Activated T-helper 2 cell treated with anti-CD3 and anti-CD28 coated beads, Interferon-gamma antibody, Interleukin-2, Interleukin-4, amounts not matched to agents 10 μg/mL and 5 μg/mL and 100 μg/mL, durations not matched to agents 14 hours and 24 hours and 36 hours (primary cell): ENCODE results near the gene MAF. TPM values are rescaled to one million over a fixed set of nuclear protein-coding genes. Genes with fewer than 3 reads are reported as not detected.

Experiments used
- DNase-seq: peaks from one replicate; pipeline ENCODE4 v3.0.0; 2021; ENCODE audit warnings: low spot score
- H3K27ac Mint-ChIP-seq: one replicate; pipeline ENCODE4 v1.8.0; 2021; ENCODE audit warnings: mixed read lengths
- H3K27me3 Mint-ChIP-seq: one replicate; pipeline ENCODE4 v1.8.0; 2021; ENCODE audit warnings: low read depth, mixed read lengths
- H3K36me3 Mint-ChIP-seq: one replicate; pipeline ENCODE4 v1.8.0; 2021; ENCODE audit warnings: low read depth, mixed read lengths
- H3K4me1 Mint-ChIP-seq: one replicate; pipeline ENCODE4 v1.8.0; 2021; ENCODE audit warnings: low read depth, mixed read lengths
- H3K4me3 Mint-ChIP-seq: one replicate; pipeline ENCODE4 v1.8.0; 2021; ENCODE audit warnings: low read depth, mild to moderate bottlenecking, moderate library complexity, mixed read lengths
- H3K9me3 Mint-ChIP-seq: one replicate; pipeline ENCODE4 v1.8.0; 2021; ENCODE audit warnings: mixed read lengths
- intact Hi-C: fragments of 100-400 bp; cut with micrococcal nuclease; formaldehyde crosslinking; loops from one replicate; pipeline ENCODE4 v1.15.1; 2023
- total RNA-seq: library from RNA; stranded (reverse); gene quantifications from 2 replicates; pipeline ENCODE4 v1.2.3, GENCODE V29; 2022

Gene MAF
- total RNA-seq, 1 donor from 2014 or later: 74.2 TPM

DNA sequence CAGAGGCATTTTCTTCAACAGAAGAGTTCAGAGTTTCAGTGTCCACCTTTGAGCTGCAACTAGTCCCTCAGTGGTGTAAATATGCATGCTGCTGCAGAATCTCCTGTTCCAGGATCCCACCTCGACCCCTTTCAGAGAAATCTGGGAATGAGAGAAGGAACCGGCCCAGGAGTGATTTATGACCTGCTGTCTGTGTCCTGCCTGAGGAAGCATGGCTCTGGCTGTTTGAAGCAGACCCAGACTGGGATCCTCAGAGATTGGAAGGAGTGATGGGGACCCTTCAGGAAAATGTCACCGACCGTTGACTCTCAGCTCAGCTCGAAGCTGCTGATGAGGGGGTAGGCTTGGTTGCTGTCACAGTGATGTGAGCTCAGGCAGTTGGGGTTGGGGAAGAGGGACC lies 8.4 kb upstream of the MAF start:
- DNase-seq: no peak
- H3K36me3 Mint-ChIP-seq: no peaks in the 10 kb centered on the region
- peaks cover 45% of the 10 kb centered on the region for H3K4me1 Mint-ChIP-seq
- H3K9me3 Mint-ChIP-seq: no peaks in the 10 kb centered on the region
- H3K4me3 Mint-ChIP-seq: no peak overlapping the region
- H3K27me3 Mint-ChIP-seq: peaks cover 12% of the 10 kb centered on the region
- intact Hi-C loops: loop anchor here (10.0 kb wide), 1 partner anchor 976 kb away; no protein-coding TSS in a partner anchor
- no peak overlapping the region for H3K27ac Mint-ChIP-seq

DNA sequence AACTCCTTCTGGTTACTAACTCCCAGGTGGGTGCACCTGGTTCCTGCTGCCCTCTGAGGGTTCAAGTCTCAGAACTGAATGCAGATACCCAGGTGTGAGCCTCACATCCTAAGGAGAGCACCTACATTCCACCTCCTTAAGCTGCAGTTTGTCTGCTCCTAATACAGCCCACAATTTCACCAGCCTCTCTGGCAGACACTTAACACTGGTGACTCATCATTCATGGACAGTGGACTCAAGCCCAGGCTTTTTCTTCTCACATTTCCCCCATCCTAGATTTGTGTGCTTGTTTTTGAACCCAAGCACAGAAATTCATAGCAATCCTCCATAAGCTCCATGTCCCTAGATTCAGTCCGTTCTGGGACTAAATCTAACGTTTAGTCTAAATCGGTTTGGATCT lies 7.0 kb upstream of the MAF start:
- H3K9me3 Mint-ChIP-seq: no peaks in the 10 kb centered on the region
- H3K4me3 Mint-ChIP-seq: no peak overlapping the region
- H3K4me1 Mint-ChIP-seq: peaks cover 47% of the 10 kb centered on the region
- no peak overlapping the region for H3K27ac Mint-ChIP-seq
- DNase-seq: no peak
- H3K36me3 Mint-ChIP-seq: no peaks in the 10 kb centered on the region
- intact Hi-C loops: loop anchor here (10.0 kb wide), 1 partner anchor 977 kb away; no protein-coding TSS in a partner anchor
- H3K27me3 Mint-ChIP-seq: peaks cover 15% of the 10 kb centered on the region

DNA sequence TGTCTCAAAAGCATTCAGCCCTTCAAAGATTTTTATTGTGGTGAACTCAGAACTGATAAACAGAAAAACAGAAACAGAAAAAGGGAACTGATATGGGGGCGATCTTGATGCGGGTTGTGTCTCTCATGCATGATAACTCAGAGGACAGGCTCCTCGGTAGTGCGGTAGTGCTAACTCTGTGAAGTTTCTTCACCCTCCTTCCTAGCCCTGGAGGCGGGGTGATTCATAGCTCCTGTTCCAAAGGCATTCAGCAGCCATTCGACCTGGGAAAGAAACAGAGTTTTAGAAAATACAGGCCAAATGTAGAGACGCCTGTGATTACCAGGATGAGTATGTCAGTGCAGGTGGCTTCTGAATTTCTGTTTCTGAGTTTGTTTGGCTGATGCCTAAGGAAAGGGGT lies 5.5 kb upstream of the MAF start:
- no peaks in the 10 kb centered on the region for H3K9me3 Mint-ChIP-seq
- peaks cover 15% of the 10 kb centered on the region for H3K27me3 Mint-ChIP-seq
- peak overlapping the region; percentile 75 for H3K27ac Mint-ChIP-seq
- DNase-seq: no peak
- intact Hi-C loops: loop anchor here (1.0 to 10.0 kb wide), 2 partner anchors 8 to 979 kb away; no protein-coding TSS in a partner anchor
- H3K36me3 Mint-ChIP-seq: no peaks in the 10 kb centered on the region
- peaks cover 54% of the 10 kb centered on the region for H3K4me1 Mint-ChIP-seq
- no peak overlapping the region for H3K4me3 Mint-ChIP-seq

DNA sequence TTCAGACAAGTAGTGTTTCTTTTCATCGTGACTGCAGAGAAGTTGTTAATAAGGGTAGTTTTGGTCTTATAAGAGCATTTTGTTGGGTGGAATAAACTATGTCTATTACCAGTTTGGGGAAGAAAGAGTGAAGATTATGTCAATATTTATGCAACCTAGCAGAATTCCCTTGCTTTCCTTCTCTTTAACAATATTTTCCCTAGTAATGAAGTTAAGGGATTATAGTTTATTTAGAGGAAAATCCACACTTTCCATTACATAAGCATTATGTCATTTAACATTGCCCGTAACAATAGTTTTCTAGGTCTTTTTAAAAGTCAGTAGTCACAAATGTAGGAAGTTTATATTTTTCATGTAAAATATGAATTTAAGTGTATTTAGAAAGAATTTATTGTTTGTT lies 2.5 kb upstream of the MAF start:
- no peak for DNase-seq
- peaks cover 12% of the 10 kb centered on the region for H3K36me3 Mint-ChIP-seq
- H3K27me3 Mint-ChIP-seq: peaks cover 8% of the 10 kb centered on the region
- peaks cover 53% of the 10 kb centered on the region for H3K4me1 Mint-ChIP-seq
- H3K4me3 Mint-ChIP-seq: peak overlapping the region; percentile 96
- no peaks in the 10 kb centered on the region for H3K9me3 Mint-ChIP-seq
- H3K27ac Mint-ChIP-seq: no peak overlapping the region
- intact Hi-C loops: loop anchor here (2.0 to 10.0 kb wide), 10 partner anchors 16 to 1101 kb away; no protein-coding TSS in a partner anchor

DNA sequence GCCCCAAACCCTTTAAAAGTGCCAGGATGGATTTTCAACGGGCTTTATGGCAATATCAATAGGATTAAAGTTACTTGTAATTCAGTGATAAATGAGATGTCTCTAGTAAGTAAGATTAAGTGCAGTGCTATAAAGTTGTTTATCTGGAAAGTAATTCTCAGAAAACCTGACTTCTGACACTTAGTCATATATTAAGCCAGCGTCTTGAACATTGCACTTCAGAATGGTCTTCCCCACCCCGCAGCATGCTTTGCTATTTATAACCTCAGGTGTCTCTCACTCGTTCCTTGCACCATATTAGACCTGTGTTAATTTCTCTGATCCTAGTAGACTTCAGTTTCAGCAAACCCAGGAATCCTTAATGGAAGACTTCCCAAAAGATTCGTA lies 2.1 kb upstream of the MAF start:
- intact Hi-C loops: loop anchor here (1.0 to 10.0 kb wide), 12 partner anchors 16 to 1100 kb away; no protein-coding TSS in a partner anchor
- Mint-ChIP-seq H3K36me3 (peaks cover 16% of the 10 kb centered on the region), H3K27me3 (peaks cover 7% of the 10 kb centered on the region), H3K27ac (peak overlapping the region; percentile 85), H3K4me1 (peaks cover 52% of the 10 kb centered on the region), H3K4me3 (peak overlapping the region; percentile 96), H3K9me3 (no peaks in the 10 kb centered on the region)
- DNase-seq: no peak

DNA sequence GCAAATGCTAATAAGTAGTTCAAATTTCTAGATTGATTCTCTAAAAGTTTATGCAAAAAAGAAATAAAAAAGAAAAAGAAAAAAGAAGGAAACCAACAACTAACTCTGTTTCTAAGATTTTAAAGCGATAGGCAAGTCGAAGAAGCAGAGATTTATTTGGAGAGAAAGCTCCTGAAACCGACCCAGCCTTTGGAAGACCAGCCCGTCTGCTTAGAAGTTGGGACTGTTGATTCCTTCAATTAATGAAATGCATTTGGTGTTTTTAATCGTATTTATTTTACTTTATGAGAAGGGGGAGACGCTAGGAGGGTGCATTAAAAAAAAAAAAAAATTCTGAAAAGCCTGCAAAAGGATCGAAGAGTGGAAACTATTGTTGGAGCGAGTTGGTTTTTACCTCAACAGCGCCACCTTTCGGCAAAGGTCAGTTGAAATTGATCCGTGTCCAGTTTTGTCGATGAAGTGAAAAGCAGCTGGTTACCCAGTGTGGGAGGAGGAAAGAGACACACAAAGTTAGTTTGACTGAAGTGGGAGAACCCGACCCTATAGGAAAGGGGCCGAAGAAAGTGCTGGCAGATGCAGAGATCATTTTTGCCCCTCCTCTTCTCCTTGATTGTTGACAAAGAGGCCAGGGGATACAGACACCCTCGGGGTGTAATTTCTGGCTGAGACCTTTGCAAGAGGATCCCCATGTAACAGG lies 1.5 kb upstream of the MAF start:
- DNase-seq: peak; percentile 76
- H3K9me3 Mint-ChIP-seq: no peaks in the 10 kb centered on the region
- peaks cover 21% of the 10 kb centered on the region for H3K36me3 Mint-ChIP-seq
- intact Hi-C loops: loop anchor here (1.0 to 10.0 kb wide), 13 partner anchors 17 to 1100 kb away; no protein-coding TSS in a partner anchor
- peaks cover 3% of the 10 kb centered on the region for H3K27me3 Mint-ChIP-seq
- peak overlapping the region; percentile 85 for H3K27ac Mint-ChIP-seq
- H3K4me1 Mint-ChIP-seq: peaks cover 47% of the 10 kb centered on the region
- peak overlapping the region; percentile 96 for H3K4me3 Mint-ChIP-seq

DNA sequence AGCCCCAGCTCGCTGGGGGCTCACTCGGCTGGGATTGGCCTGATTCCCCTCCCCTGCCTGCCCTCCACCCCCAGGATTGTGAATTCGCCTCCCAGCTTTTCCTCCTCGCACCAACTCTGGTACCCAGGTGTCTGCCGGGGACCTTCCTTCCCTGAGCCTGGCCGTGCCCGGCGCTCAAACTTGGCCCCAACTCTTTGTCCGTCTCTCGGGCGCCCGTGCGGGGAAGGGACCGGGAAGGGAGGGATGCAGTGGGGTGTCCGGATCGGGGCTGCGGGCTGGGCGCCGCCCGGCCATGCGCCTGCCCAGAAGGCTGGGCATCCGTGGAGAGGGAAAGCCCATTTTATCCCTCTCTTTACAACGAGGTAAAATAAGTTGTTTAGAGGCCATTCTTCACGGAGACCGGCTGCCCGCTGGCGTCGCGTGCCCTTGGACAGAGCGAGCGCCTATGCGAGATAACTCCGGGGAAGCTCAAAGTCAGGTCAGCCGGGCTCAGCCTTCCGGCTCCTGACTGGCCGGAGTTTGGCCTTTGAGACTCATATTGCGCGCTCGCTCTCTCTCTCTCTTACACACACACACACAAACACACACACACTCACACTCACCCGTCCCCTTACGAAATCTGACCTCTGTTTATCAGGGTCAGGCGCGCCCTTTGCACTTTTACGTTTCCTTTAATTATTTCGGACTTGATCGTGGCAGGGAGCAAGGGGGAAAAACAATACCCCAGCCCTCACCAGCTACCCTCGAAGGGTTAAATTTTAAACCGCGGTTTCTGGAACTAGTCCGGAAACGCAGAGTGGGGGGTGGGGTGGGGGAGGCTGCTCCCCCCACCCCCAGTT lies 774 bp upstream of the MAF start:
- intact Hi-C loops: loop anchor here (2.0 to 10.0 kb wide), 9 partner anchors 116 to 1099 kb away; no protein-coding TSS in a partner anchor
- H3K4me1 Mint-ChIP-seq: peaks cover 47% of the 10 kb centered on the region
- peaks cover 3% of the 10 kb centered on the region for H3K27me3 Mint-ChIP-seq
- H3K27ac Mint-ChIP-seq: peak overlapping the region; percentile 48
- peaks cover 25% of the 10 kb centered on the region for H3K36me3 Mint-ChIP-seq
- H3K4me3 Mint-ChIP-seq: peak overlapping the region; percentile 96
- no peaks in the 10 kb centered on the region for H3K9me3 Mint-ChIP-seq
- no peak for DNase-seq

DNA sequence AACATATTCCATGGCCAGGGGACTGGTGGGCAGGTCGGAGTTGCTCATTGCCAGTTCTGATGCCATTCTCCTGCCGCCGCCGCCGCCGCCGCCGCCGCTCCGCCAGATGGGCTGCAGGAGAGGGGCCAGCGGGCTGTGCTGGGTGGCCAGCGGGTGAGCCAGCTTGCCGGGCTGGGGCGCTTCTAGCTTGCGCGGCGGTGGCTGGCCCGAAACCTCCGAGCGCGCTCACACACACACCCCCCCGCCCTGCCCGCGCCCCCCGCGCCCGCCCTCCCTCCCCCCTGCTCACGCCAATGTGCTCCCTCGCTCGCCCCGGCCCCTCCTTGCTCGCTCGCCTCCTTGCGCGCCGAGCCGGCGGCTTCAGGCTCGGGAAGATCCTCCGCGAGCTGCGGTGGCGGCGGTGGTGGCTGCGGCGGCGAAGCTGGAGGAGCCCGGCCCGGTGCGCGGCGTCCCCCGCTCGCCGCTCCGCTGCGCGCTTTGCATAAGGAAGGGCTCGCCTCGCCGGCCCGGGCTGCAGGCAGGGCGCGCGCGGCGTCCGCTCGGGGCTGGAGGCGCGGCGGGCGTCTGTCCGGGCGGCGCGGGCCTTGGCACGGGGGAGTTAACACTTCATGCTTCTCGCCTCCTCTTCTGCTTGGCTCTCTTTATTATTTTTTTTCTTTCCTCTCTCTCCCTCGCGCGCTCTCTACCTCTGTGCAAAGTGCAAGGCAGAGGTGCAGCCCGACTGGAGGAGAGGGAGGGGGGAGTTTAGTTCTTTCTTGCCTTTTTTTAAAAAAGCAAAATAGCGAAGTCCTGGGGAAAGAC lies 500 bp downstream of the MAF start:
- intact Hi-C loops: loop anchor here (1.0 to 10.0 kb wide), 13 partner anchors 117 to 1098 kb away; no protein-coding TSS in a partner anchor
- H3K27ac Mint-ChIP-seq: peak overlapping the region; percentile 96
- peak; percentile 56 for DNase-seq
- H3K27me3 Mint-ChIP-seq: peaks cover 3% of the 10 kb centered on the region
- H3K4me1 Mint-ChIP-seq: peaks cover 47% of the 10 kb centered on the region
- H3K36me3 Mint-ChIP-seq: peaks cover 38% of the 10 kb centered on the region
- H3K9me3 Mint-ChIP-seq: no peaks in the 10 kb centered on the region
- peak overlapping the region; percentile 96 for H3K4me3 Mint-ChIP-seq

DNA sequence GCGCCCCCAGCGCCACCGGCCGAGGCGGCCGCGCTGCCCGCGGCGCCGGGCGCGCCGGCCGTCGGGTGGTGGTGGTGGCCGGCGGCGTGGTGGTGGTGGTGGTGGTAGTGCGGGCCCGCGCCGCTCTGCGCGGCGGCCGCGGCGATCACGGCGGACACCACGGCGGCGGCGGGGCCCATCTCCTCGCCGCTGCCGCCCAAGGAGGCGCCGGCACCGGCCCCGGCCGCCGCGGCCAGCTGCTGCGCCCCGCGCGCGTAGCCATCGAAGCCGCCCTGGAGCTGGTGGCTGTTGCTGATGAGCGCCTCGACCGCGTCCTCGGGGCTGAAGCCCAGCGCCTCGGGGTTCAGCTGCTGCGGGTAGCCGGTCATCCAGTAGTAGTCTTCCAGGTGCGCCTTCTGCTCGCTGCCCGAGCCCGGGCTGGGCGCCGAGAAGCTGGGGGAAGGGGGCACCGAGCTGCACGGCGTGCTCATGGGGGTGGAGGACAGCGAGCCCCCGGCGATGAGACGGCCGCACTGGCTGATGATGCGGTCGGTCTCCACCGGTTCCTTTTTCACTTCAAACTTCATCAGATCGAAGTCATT lies 1.2 kb downstream of the MAF start:
- peaks cover 45% of the 10 kb centered on the region for H3K36me3 Mint-ChIP-seq
- peak overlapping the region; percentile 95 for H3K27ac Mint-ChIP-seq
- intact Hi-C loops: loop anchor here (2.0 to 10.0 kb wide), 3 partner anchors 145 to 331 kb away; no protein-coding TSS in a partner anchor

DNA sequence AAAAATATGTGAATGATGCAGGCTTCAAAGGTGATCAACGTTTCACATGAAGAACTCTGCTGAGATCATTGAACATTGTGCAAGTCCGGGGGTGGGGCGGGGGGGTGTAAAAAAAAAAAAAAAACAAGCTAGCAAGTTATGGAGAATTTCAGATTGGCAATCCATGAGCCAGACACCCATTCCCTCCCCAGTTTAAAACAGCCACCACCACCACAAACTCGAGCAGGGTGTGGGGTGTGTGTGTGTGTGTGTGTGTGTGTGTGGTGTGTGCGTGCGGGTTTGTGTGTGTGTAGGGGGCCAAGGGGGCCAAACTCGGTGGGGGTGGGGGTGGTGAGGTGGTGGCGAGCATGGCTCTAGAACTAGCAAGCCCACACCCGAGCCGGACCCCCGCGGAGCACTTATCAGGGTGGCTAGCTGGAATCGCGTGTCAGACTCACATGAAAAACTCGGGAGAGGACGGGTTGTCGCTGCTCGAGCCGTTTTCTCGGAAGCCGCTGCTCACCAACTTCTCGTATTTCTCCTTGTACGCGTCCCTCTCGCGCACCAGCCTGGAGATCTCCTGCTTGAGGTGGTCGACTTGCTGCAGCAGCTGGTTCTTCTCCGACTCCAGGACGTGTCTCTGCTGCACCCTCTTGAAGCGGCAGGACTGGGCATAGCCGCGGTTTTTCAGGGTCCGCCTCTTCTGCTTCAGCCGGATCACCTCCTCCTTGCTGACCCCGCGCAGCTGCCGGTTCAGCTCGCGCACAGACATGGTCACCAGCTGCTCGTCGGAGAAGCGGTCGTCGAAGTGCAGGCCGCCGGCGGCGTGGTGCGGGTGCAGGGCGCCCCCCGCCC lies 2.0 kb downstream of the MAF start:
- H3K4me3 Mint-ChIP-seq: peak overlapping the region; percentile 87
- intact Hi-C loops: loop anchor here (2.0 to 10.0 kb wide), 3 partner anchors 144 to 330 kb away; no protein-coding TSS in a partner anchor
- peaks cover 3% of the 10 kb centered on the region for H3K27me3 Mint-ChIP-seq
- H3K27ac Mint-ChIP-seq: peak overlapping the region; percentile 89
- H3K9me3 Mint-ChIP-seq: no peaks in the 10 kb centered on the region
- DNase-seq: peak; percentile 41
- H3K36me3 Mint-ChIP-seq: peaks cover 52% of the 10 kb centered on the region
- H3K4me1 Mint-ChIP-seq: peaks cover 44% of the 10 kb centered on the region

More for the DNA sequence above, 1.2 kb downstream of the MAF start:
- Mint-ChIP-seq H3K27me3 (peaks cover 3% of the 10 kb centered on the region), H3K9me3 (no peaks in the 10 kb centered on the region), H3K4me3 (peak overlapping the region; percentile 91), H3K4me1 (peaks cover 48% of the 10 kb centered on the region)
- peak; percentile 35 for DNase-seq

DNA sequence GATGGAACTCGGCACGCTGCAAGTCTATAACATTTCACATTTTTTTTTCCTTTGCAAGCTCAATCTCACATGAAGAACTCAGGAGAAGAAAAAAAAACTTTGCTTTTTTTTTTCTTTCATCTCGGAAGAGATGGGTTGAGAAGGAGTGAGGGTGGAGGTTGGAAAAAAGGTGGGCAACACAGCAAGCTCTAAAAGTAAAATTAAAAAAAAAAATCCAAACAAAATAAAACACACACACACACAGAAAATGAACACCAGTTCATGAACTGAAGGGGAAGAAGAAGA lies 2.5 kb downstream of the MAF start:
- Mint-ChIP-seq H3K27ac (peak overlapping the region; percentile 89), H3K4me3 (peak overlapping the region; percentile 87), H3K36me3 (peaks cover 58% of the 10 kb centered on the region), H3K4me1 (peaks cover 46% of the 10 kb centered on the region), H3K27me3 (peaks cover 3% of the 10 kb centered on the region), H3K9me3 (no peaks in the 10 kb centered on the region)
- intact Hi-C loops: loop anchor here (2.0 to 10.0 kb wide), 3 partner anchors 143 to 329 kb away; no protein-coding TSS in a partner anchor
- DNase-seq: no peak
